Measurements from ENCODE around the gene VSIG10L2. TPM values are rescaled to one million over a fixed set of nuclear protein-coding genes. Genes with fewer than 3 reads are reported as not detected.

VSIG10L2 gene
- total RNA-seq, 1 donor from 2014 or later = not detected

GRCh38 chr11:125987066-125987641 lies 41.3 kb downstream of the VSIG10L2 start:
- no peaks in the 10 kb centered on the region for H3K9me3 ChIP-seq (ENCODE audit: insufficient read depth, low read depth, low read length)
- H3K4me3 ChIP-seq (ENCODE audit: insufficient read depth, low read depth, low read length) = no peak overlapping the region
- H3K36me3 Mint-ChIP-seq (ENCODE audit: low read depth, unreplicated experiment) = peaks cover 1% of the 10 kb centered on the region
- H3K4me1 Mint-ChIP-seq (ENCODE audit: low read depth, unreplicated experiment) = peaks cover 20% of the 10 kb centered on the region
- FAIRE-seq (no peak), DNase-seq (ENCODE audit: low read depth) (no peak)
- H3K9me3 Mint-ChIP-seq (ENCODE audit: unreplicated experiment) = no peaks in the 10 kb centered on the region
- no peak overlapping the region for H3K27ac ChIP-seq (ENCODE audit: low read depth, low read length)
- H3K79me2 ChIP-seq (ENCODE audit: insufficient read depth, low read length) = no peaks in the 10 kb centered on the region
- no peak overlapping the region for H3K4me2 ChIP-seq (ENCODE audit: low read length)
- no peak for TF ChIP-seq EZH2 (IDR thresholded peaks at IDR 0.05; ENCODE audit: insufficient read depth, low read length)
- no peak for TF ChIP-seq CTCF (IDR thresholded peaks at IDR 0.05; ENCODE audit: insufficient read depth, low read depth, low read length)
- no peak overlapping the region for H3K27ac Mint-ChIP-seq (ENCODE audit: unreplicated experiment)
- no peak overlapping the region for H3K9ac ChIP-seq (ENCODE audit: low read length)
- no peak overlapping the region for H3K4me3 Mint-ChIP-seq (ENCODE audit: unreplicated experiment)
- no peaks in the 10 kb centered on the region for H3K36me3 ChIP-seq (ENCODE audit: insufficient read depth, low read length)
- H2AFZ ChIP-seq (ENCODE audit: low read depth, low read length) = no peak overlapping the region
- no peaks in the 10 kb centered on the region for H3K27me3 Mint-ChIP-seq (ENCODE audit: low read depth, unreplicated experiment)
- peaks cover 10% of the 10 kb centered on the region for H3K4me1 ChIP-seq (ENCODE audit: insufficient read depth, low read length)
- no peaks in the 10 kb centered on the region for H4K20me1 ChIP-seq (ENCODE audit: insufficient read depth, low read length)
- H3K27me3 ChIP-seq (ENCODE audit: insufficient read depth, low read length) = no peaks in the 10 kb centered on the region

- Histone ChIP-seq H3K27me3 (ENCODE audit: insufficient read depth, low read length) (no peaks in the 10 kb centered on the region), H3K36me3 (ENCODE audit: insufficient read depth, low read length) (no peaks in the 10 kb centered on the region), H3K9ac (ENCODE audit: low read length) (no peak overlapping the region), H3K27ac (ENCODE audit: low read depth, low read length) (no peak overlapping the region), H3K79me2 (ENCODE audit: insufficient read depth, low read length) (no peaks in the 10 kb centered on the region), H3K4me3 (ENCODE audit: insufficient read depth, low read depth, low read length) (no peak overlapping the region), H3K4me1 (ENCODE audit: insufficient read depth, low read length) (peaks cover 10% of the 10 kb centered on the region), H2AFZ (ENCODE audit: low read depth, low read length) (no peak overlapping the region), H3K4me2 (ENCODE audit: low read length) (peak overlapping the region; percentile 48), H4K20me1 (ENCODE audit: insufficient read depth, low read length) (no peaks in the 10 kb centered on the region), H3K9me3 (ENCODE audit: insufficient read depth, low read depth, low read length) (no peaks in the 10 kb centered on the region)
- FAIRE-seq (no peak), DNase-seq (ENCODE audit: low read depth) (peak; percentile 82)
- H3K4me1 Mint-ChIP-seq (ENCODE audit: low read depth, unreplicated experiment) = peaks cover 11% of the 10 kb centered on the region
- no peaks in the 10 kb centered on the region for H3K36me3 Mint-ChIP-seq (ENCODE audit: low read depth, unreplicated experiment)
- no peak overlapping the region for H3K4me3 Mint-ChIP-seq (ENCODE audit: unreplicated experiment)
- no peaks in the 10 kb centered on the region for H3K9me3 Mint-ChIP-seq (ENCODE audit: unreplicated experiment)
- TF ChIP-seq EZH2 (IDR thresholded peaks at IDR 0.05; ENCODE audit: insufficient read depth, low read length) = no peak
- no peak for TF ChIP-seq CTCF (IDR thresholded peaks at IDR 0.05; ENCODE audit: insufficient read depth, low read depth, low read length)
- no peak overlapping the region for H3K27ac Mint-ChIP-seq (ENCODE audit: unreplicated experiment)
- no peaks in the 10 kb centered on the region for H3K27me3 Mint-ChIP-seq (ENCODE audit: low read depth, unreplicated experiment)
Measured at GRCh38 chr11:125990244-125990643, 44.4 kb downstream of the VSIG10L2 start.

GRCh38 chr11:125992893-125993292 lies 47.0 kb downstream of the VSIG10L2 start:
- Histone ChIP-seq H4K20me1 (ENCODE audit: insufficient read depth, low read length) (no peaks in the 10 kb centered on the region), H2AFZ (ENCODE audit: low read depth, low read length) (no peak overlapping the region), H3K4me1 (ENCODE audit: insufficient read depth, low read length) (peaks cover 10% of the 10 kb centered on the region), H3K4me2 (ENCODE audit: low read length) (no peak overlapping the region), H3K9me3 (ENCODE audit: insufficient read depth, low read depth, low read length) (no peaks in the 10 kb centered on the region), H3K79me2 (ENCODE audit: insufficient read depth, low read length) (no peaks in the 10 kb centered on the region), H3K36me3 (ENCODE audit: insufficient read depth, low read length) (no peaks in the 10 kb centered on the region), H3K4me3 (ENCODE audit: insufficient read depth, low read depth, low read length) (no peak overlapping the region), H3K27me3 (ENCODE audit: insufficient read depth, low read length) (no peaks in the 10 kb centered on the region), H3K9ac (ENCODE audit: low read length) (no peak overlapping the region), H3K27ac (ENCODE audit: low read depth, low read length) (no peak overlapping the region)
- Mint-ChIP-seq H3K36me3 (ENCODE audit: low read depth, unreplicated experiment) (no peaks in the 10 kb centered on the region), H3K4me3 (ENCODE audit: unreplicated experiment) (no peak overlapping the region), H3K9me3 (ENCODE audit: unreplicated experiment) (no peaks in the 10 kb centered on the region), H3K27me3 (ENCODE audit: low read depth, unreplicated experiment) (no peaks in the 10 kb centered on the region), H3K4me1 (ENCODE audit: low read depth, unreplicated experiment) (peaks cover 21% of the 10 kb centered on the region), H3K27ac (ENCODE audit: unreplicated experiment) (no peak overlapping the region)
- FAIRE-seq (no peak), DNase-seq (ENCODE audit: low read depth) (no peak)
- TF ChIP-seq CTCF (IDR thresholded peaks at IDR 0.05; ENCODE audit: insufficient read depth, low read depth, low read length) = no peak
- no peak for TF ChIP-seq EZH2 (IDR thresholded peaks at IDR 0.05; ENCODE audit: insufficient read depth, low read length)

All from astrocyte (in vitro differentiated cells and primary cell).